ENCODE measurements around the gene ANXA7.

The ANXA7 gene

DNA sequence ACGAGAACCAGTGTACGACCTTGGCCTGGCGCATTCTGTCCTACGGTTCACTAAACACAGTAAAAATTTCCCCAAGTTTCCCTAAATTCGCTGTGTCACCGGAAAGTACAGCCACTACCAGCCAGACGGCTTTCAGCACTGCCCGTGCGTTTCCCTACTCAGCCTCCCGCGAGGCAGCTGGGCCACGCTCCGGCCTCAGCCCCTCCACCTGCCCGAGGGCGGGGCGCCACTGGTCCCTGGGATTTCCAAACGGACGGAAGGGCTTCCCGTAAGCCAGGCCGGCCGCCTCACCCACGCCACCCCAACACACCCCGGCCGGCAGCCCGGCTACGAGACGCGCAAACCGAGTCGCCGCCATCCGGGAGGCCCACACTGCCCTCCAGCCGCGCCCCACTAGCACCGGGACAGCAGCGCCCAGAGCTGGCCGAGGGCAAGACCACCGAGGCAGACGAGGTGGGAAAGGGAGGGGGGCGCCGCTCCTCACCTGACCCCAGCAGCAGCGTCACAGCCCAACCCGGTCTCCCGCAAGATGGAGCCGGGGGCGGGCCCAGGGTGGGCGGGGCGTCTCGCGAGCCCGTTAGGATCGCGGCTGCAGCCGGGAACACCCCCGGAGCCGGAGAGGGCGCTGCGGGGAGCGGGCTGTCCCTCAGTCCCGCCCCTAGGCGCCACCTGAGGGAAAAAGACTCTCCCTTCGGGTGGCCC, at the start of gene ANXA7:
Gene ANXA7, minus strand, starts transcription at position 531 of the 702 bp plus-strand sequence. CDS start 13,202 bp downstream, outside the sequence.
- DNase-seq, result peak; percentile 95

DNA sequence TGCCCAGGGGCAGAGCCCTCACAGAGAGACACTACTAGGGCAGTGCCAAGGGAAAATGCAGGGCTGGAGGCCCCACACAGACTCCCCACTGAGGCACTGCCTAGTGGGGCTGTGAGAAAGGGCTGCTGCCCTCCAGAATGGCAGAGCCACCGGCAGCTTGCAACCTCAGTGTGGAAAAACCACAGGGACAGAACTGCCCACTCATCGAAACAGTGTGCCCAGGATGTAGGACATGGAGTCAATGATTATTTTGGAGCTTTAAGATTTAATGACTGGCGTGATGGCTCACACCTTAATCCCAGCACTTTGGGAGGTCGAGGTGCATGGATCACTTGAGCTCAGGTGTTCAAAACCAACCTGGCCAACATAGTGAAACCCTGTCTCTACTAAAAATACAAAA, 47.0 kb upstream of the ANXA7 start:
- no peak for DNase-seq

DNA sequence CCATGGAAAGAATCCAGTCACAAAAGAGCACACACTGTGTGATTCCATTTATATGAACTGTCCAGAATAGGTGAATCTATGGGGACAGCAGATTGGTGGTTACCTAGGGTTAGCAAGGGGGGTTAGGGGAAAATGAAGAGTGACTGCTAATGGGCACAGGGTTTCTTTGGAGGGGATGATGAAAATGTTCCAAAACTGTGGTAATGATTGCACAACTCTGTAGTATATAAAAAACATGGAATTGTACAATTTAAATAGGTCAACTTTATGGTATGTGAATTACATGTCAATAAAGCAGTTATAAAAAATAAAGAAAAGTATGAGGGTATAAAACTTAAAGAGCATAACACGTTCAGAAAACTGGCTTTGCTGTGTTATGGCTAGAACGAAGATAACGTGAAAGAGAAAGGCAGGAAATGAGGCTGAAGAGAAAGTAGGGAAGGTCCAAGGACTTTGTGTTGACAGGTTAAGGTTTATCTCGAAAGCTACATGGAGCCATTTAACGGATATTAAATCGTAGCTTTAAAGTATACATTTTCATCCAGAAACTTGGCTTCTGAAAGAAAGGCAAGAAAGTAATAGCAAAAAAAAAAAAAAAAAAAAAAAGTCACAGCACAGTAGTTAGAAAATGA, 45.9 kb upstream of the ANXA7 start:
- DNase-seq, result no peak

DNA sequence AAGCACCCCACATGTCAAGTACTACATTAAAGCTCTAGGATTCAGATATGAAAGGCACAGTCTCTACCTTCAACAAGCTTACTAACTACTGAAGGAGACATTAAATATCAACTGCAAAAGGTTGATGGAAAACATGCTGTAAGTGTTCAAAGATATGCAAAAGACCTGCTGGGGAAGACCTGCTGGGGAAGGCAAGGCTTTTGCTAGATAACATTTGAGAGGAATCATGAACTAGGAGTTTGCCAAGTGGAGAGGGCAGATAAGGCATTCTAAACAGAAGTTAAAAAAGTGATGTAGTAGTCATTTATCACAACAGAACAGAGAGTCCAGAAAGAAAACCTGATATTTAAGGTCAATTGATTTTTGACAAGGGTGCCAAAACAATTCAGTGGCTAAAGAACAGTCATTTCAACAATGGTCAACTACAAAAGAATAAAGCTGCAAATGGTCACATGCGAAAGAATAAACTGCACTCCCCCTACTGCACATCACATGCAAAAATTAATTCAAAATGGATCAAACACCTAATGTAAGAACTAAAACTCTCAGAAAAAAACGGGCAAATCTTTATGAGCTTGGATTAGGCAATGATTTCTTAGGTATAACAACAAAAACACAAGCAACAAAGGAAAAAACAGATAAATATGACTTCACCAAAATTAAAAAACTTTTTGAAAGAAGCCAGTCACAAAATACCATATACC, 42.5 kb upstream of the ANXA7 start:
- no peak for DNase-seq

DNA sequence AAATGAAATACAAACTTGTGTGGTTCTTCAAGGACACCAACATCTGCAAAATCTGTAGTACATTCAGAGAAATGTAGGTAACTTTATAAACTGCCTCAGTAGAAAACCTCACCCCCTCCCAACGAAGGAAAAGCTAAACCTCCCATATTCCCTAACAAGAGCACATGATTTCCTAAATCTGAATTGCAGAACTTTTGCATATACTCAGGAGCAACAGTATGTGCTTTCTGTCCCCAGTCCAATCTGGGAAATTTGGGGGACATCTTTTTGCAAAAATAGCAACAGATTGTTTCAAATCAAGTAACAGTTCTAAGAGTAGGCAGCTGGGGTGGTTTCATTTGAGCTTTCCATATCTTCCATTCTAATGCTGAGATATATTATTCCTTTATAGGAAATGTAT, 35.3 kb upstream of the ANXA7 start:
- no peak for DNase-seq

DNA sequence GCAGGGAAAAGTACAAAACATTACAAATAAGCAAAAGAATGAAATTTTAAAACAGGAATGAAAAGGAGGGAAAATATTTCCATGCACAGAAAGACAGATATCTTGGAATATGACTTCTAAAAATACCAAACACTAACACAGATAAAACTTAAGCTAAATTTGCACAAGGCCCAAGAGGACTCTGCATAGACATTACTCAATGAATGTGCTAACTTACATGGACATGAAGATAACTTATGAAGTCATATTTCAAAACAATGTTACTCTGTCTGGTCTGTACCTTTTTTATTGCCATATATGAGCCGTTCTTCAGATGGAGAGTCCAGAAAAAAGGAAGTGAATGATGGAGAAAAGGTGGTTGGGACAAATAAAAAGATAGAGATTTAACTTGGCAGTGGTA, 34.5 kb upstream of the ANXA7 start:
- no peak for DNase-seq

DNA sequence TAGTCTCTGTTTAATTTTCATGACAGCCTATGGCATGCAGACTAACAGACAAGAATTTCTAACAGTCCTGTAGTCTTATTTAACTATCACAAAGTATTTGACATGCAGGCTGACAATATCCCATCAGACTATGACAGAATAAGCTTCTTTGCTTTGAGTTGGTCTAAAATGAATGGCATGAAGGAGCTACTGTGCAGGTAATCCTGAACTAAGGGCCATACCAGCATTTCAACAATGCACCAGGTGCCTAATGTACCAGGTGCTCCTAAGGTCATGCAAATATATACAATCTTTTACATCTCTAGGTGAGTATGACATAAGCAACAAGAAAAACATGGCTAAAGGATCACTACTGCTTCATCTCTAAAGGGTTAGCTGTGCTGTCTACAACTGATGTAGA, 33.1 kb upstream of the ANXA7 start:
- DNase-seq, result no peak

DNA sequence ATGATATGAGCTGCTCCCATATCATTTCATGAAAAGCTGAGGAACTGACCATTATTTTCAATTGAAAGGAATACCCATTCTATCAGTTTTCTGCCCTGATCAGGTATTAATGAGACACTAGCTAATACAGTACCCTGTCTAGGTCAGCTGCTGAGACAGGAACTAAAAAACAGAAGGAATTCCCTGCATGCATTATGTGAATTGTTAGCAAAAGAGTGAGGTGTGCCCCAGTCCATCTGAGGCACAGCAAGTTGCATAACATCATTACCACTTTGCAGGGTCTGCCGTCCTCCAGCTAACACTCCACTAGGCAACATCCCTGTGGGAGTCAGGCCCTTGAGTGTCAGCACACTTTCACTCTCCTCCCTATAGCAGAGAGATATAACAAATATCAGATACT, 30.6 kb upstream of the ANXA7 start:
- no peak for DNase-seq

DNA sequence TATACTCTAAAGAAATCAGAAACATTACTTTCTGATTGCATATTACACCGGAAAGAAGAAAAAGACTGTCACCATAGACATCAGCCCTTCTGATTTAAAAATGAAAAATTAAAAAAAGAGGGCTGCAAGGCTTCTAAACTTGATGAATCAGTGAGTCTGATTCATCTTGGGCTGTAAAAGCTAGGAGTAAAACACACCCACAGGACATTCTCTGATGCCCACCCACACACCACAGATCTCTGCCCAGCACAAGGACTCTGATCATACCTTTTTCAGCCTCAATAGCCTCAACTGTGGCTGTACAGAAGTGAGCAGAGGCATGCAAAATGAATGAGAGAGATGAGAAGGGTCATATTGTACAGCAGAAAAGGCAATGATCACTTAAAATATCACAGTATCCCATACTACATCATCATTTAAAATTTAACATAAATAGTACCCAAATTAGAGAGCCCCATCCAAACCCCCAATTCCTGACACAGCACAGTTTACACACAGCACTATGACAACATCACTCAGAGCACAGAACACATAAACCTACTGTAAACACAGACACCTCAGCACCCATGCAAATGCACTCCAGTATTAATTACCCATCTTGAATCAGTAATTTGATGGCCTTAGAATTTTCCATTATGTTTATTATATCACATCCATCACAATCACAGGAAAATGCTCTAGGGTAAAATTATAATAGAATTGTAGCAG, 25.9 kb upstream of the ANXA7 start:
- DNase-seq, result no peak

DNA sequence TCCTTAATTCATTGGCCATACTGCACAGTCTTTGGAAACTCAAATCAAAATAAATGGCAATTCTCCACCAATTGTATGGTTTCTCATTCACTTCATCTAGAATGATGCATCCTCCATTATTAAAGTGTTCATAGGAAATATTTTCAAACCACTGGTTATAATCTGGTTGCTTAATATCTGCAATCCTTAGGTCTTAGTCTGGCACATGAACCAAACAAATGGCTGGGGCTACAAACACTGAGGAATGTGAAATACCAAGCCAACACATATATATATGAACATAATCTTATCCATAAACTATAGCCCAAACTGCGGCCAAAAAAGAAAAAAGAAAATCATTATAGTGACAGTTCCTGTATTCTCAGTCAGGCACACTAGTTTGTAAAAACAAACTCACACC, 25.2 kb upstream of the ANXA7 start:
- no peak for DNase-seq

DNA sequence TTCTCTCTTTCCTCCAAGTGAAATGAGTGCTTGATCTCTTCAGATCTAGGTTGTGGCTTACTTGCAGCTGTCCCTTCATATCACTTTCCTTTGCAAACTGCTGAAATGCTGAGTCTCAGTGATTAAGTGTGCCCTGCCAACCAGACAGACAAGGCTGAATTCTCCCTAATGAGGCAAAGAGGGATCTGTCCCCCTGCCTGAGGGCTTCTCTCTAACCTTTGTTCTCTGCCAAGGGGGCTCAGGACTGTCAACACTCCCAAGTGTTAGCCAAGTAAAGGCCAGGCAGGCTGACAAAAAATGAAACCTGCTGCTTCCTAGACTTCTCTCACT, 19.6 kb upstream of the ANXA7 start, which contains the start of gene MSS51:
Gene MSS51, minus strand, starts transcription at position 24 of the 330 bp plus-strand sequence. CDS start 5,277 bp downstream, outside the sequence.
- no peak for DNase-seq

DNA sequence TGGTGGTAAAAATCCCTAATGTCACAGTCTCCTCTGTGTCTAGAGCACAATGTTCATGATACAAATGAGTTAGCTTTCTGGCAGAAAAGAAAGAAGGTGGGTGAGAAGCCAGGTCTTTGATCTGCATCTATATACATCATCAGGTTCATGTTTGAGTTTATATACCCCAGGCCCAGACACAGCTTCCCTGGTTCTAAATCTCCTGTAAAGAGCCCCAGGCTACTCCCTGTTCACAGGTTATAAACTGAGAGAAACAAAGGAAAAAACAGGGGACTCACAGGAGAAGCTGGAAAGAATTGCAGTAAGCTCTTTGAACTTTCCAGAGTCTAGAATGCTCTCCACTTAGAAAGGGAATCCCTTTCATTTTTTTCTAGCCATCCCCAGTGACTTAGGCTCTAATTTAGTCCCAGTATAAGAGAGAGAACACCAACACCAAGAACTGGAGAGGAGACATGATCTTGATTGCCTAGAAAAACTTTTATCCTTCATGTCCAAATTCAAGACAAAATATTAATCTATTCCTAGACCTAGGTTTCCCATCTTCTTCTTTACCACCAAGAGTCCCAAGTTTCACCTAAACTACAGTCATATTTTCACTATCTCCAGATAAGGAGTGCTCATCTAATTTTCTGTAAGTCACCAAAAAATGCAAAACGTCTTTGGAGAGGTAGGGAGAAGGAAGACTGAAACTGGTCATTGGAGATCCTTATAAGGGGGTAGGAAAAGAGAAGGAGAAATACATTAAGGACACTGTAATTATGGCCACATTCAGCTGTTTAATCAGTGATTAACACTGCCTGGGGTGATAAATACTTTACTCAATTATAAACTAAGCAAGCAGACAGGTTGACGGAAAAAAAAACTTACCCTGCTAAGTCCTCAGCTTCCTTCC, 19.0 kb upstream of the ANXA7 start:
- no peak for DNase-seq

DNA sequence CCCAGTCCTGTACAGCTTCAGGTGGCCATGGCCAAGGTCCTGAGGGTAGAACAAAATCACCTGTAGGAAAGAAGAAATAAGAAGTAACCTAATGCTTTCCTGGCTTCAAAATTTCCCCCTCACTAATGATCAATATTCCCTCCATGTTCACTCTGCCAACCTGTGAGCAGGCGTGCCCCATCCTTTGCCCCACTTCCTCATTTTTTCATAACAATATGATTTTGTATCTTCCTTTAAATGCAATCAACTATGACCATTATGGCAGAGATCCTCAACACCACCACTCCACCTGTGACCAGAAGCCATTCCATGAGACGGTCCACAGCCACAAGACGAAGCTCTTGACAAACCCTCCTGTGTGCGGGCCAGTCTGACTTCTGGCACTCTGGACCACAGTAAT, 12.5 kb upstream of the ANXA7 start:
- no peak for DNase-seq

DNA sequence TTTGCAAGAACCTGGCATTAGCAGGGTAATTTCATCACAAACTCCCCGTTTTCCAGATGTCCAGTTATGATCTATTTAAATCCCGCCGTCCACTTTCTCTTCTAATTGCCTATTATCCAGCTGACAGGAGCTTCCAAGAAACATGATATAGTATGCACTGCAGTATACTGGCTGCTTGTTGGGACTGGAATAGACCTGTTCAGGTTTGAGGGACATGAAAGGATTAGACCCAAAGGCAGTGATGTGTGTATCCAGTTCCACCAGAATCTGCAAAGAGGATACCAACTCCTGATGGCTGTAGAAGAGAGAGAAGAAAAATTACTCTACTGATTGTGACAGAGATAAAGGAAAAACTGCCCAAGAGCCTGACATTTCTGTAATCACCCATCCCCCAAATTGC, 10.6 kb upstream of the ANXA7 start:
- DNase-seq, result no peak

DNA sequence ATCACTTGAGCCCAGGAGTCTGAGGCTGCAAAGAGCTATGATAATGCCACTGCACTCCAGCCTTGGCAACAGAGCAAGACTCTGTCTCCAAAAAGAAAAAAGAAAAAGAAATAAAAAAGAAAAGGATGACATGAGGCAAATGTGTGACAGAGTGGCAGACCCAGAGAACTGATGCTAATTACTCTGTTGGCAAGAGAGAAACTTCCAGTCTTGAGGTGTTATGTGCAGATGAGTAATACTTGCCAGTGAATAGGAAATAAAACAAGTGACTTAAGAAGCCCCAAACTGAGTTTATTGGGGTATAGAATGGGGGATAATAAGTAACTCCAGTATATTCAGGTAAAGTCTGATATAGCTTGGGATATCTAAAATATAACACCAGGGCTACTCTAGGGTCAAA, 9.5 kb upstream of the ANXA7 start:
- DNase-seq, result no peak

DNA sequence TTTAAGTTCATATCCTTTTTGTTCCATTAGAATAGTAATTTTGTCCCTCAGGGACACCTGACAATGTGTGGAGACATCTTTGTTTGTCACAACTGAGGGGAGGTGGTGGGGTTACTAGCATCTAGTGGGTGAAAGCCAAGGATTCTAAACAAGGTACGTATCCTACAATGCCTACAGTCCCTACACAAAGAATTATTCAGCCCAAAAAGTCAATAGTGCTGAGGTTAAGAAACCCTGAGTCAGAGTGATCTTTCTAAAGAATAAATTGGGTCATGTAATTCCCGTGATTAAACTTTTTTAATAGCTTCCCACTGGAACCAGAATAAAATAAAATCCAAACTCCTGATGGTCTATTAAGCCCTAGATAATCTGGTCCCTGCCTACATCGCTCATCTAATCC, 2.7 kb upstream of the ANXA7 start:
- no peak for DNase-seq

DNA sequence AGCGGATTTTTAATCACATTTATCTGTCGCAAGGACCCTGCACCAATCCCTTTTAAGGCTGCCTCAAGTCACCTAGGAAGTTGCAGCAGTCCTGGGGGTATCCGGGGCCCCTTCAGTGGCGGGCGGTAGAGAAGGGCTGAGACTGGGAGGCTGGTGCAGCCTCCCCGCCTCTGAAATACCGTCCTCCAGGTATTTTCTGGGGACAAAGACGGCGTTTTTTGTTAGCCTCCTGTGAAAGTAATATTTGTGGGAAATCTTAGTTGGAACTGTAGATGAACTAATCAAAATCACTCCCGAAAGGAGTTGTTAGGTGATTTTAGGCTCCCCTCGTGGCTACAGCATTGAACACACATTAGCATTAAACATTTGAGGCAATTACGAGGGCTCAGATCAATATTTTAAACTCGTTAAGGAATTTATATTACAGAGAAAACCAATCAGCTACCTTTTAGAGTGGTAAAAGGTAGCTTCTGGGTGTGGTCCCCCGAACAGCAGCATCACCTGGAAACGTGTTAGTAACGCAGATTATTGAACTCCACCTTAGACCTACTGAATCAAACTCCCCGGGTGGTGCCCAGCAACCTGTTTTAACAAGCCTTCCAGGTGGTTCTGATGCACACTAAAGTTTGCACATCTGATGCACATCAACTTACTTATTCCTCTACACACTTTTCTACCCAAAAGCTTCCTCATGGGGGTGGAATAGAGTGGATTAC, 530 bp upstream of the ANXA7 start:
- no peak for DNase-seq

DNA sequence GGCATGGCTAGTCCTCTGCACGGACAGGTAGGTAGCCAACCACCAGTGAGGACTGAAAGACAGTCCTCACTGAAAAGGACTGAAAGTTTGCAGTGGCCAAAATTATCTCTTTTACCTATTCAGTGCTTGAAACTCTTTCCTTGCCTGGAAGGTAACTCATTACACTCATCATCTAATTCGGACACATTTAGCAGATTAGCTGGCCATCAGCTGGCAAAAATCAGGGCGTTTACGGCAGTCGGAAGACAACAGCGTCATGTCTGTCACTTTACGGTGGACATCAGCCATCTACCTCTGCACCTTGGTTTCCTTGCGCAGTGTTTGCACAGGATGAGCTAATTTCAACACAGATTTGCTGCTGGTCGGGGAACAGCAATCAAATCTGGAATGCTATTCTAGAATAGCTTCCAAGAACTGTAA, 740 bp downstream of the ANXA7 start:
- DNase-seq, result peak; percentile 58

DNA sequence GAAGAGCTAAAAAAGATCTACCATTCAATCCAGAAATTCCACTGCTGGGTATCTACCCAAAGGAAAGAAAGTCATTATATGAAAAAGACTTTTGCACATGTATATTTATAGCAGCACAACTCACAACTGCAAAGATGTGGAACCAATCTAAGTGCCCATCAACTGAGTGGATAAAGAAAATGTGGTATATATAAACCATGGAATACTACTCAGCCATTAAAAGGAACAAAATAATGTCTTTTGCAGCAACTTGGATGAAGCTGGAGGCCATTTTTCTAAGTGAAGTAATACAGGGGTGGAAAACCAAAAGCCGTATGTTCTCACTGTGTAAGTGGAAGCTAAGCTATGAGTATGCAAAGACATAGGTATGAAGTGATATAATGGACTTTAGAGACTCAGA, 3.0 kb downstream of the ANXA7 start:
- no peak for DNase-seq

DNA sequence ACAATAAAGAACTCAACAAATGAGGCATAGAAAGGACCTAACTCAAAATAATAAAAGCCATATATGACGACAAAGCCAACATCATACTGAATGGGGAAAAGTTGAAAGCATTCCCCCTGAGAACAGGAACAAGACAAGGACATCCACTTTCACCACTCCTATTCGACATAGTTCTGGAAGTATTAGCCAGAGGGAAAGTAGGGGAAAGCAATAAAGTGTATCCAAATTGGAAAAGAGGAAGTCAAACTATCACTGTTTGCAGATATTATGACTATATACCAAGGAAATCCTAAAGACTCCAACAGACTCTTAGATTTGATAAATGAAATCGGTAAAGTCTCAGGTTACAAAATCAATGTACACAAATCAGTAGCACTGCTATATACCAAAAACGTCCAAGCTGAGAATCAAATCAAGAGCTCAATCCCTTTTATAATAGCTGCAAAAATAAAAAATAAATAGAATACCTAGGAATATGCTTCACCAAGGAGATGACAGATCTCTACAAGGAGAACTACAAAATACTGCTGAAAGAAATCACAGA, 4.8 kb downstream of the ANXA7 start:
- no peak for DNase-seq

DNA sequence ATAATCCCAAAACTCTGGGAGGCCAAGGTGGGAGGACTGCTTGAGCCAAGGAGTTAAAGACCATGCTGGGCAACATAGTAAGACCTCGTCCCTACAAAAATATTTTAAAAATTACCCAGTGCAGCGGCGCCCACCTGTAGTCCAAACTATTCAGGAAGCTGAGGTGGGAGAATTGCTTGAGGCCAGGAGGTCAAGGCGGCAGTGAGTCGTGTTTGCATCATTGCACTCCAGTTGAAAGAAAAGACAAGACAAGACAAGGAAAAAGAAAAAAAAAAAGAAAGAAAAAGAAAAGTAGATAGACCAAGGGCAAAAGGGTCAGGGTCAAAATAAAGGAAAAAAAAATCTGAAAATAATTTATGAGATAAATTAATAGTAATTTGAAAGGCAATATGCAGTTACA, 5.8 kb downstream of the ANXA7 start:
- no peak for DNase-seq

DNA sequence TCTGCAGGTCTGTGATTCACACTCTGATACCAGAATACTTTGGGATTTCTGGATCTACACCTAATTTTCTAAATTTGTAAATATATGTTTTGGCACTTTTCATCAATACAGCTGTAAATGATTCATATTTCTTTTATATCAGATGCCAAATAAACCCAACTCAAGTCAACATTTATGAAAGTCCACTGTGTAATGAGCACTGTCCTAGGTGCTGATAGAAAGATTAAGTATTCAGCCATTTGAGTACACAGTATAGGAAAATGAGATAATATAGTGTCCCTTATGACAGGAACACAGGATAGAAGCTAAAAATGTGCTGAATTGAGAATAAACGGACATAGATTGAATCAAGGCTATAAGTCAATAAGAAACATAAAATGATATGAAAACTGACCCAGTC, 6.4 kb downstream of the ANXA7 start:
- DNase-seq, result no peak

Measured in stimulated activated CD4-positive, alpha-beta T cell treated with anti-CD3 and anti-CD28 coated beads, Interleukin-4, amount 100 ng/mL, for 24 hours (primary cell).